CD4-positive, alpha-beta T cell (primary cell): ENCODE data around the gene FAM50A. TPM values are rescaled to one million over a fixed set of nuclear protein-coding genes. Genes with fewer than 3 reads are reported as not detected.
"Not testable (repeated sequence)": the region's sequence is repeated elsewhere in the genome, so short reads cannot be mapped to it uniquely, and the experiment has no call there.

ENCODE experiments used
- ATAC-seq: fragments of 200-7000 bp; cut with Tn5 transposase; one replicate; pipeline ENCODE4 v1.10.0; 2022; ENCODE audit warnings: mild to moderate bottlenecking; ENCODE audit not compliant: poor library complexity
- CTCF ChIA-PET: fragments of 350-600 bp; sonication (Branson Sonifier 250); formaldehyde crosslinking; loops from one replicate; lab custom pipeline; 2021; ENCODE audit warnings: antibody characterized with exemption, inconsistent platforms; lab: Charles Lee
- POLR2A ChIA-PET: fragments of 350-600 bp; sonication (Branson Sonifier 250); formaldehyde crosslinking; loops from one replicate; lab custom pipeline; 2021; ENCODE audit warnings: antibody characterized with exemption, inconsistent platforms; lab: Charles Lee
- DNase-seq, 14 experiments: peaks; one replicate each; pipeline ENCODE4 v3.0.0-alpha.2; 2013 to 2020; ENCODE audit warnings: mixed read lengths in 2 of 14
- H3K27ac ChIP-seq, 2 donors: one replicate each; pipeline versions ENCODE4 v1.5.1 to v1.7.0; 2013; ENCODE audit warnings: low read length in 2 of 2, low read depth in 1 of 2, mild to moderate bottlenecking in 1 of 2
- H3K27me3 ChIP-seq, 2 experiments: 1 replicate in 1 of 2; 2 replicates in 1 of 2; pipeline versions ENCODE4 v1.6.1 to v1.7.0; 2013; ENCODE audit warnings: low read length in 2 of 2, control low read depth in 1 of 2, mild to moderate bottlenecking in 1 of 2, moderate library complexity in 1 of 2; ENCODE audit not compliant: insufficient read depth in 2 of 2, control insufficient read depth in 1 of 2
- H3K36me3 ChIP-seq: one replicate; pipeline ENCODE4 v1.6.1; 2013; ENCODE audit warnings: low read length, control low read depth; ENCODE audit not compliant: insufficient read depth
- H3K4me1 ChIP-seq: one replicate; pipeline ENCODE4 v1.6.1; 2013; ENCODE audit warnings: low read length, control low read depth; ENCODE audit not compliant: insufficient read depth
- H3K4me3 ChIP-seq: one replicate; pipeline ENCODE4 v1.5.1; 2013; ENCODE audit warnings: mild to moderate bottlenecking, low read length, moderate library complexity
- H3K9me3 ChIP-seq, 2 experiments: 1 replicate in 1 of 2; 2 replicates in 1 of 2; pipeline versions ENCODE4 v1.6.1 to v1.7.0; 2013; ENCODE audit warnings: low read length in 2 of 2, mild to moderate bottlenecking in 2 of 2, control low read depth in 1 of 2, moderate library complexity in 1 of 2; ENCODE audit not compliant: control insufficient read depth in 1 of 2, insufficient read depth in 1 of 2
- H3K27ac Mint-ChIP-seq: one replicate; pipeline ENCODE4 v1.8.0; 2020; ENCODE audit warnings: mixed read lengths
- H3K27me3 Mint-ChIP-seq: one replicate; pipeline ENCODE4 v1.8.0; 2021; ENCODE audit warnings: mixed read lengths
- H3K36me3 Mint-ChIP-seq: one replicate; pipeline ENCODE4 v1.8.0; 2021; ENCODE audit warnings: low read depth, mixed read lengths
- H3K4me1 Mint-ChIP-seq: one replicate; pipeline ENCODE4 v1.8.0; 2021; ENCODE audit warnings: low read depth, mixed read lengths
- H3K4me3 Mint-ChIP-seq: one replicate; pipeline ENCODE4 v1.8.0; 2020; ENCODE audit warnings: mild to moderate bottlenecking, mixed read lengths
- H3K9me3 Mint-ChIP-seq: one replicate; pipeline ENCODE4 v1.8.0; 2020; ENCODE audit warnings: mixed read lengths
- CTCF ChIP-seq: fragments of 200-600 bp; IDR thresholded peaks from one replicate; pipeline ENCODE4 v1.8.0; 2022; ENCODE audit warnings: antibody characterized with exemption, mild to moderate bottlenecking
- intact Hi-C, 2 experiments: fragments of 100-400 bp; cut with DNase I in 1 of 2; cut with micrococcal nuclease in 1 of 2; formaldehyde crosslinking; loops; one replicate each; pipeline versions ENCODE4 v1.15.1 to v1.9.0; 2023 to 2025; cut with DNase I, micrococcal nuclease
- polyA plus RNA-seq, 2 donors: library from polyadenylated mRNA; unstranded; fragments of 120-200 nt; gene quantifications; one replicate each; pipeline ENCODE4 v1.2.1, GENCODE V29; 2013
- total RNA-seq, 174 experiments: library from RNA in 2 of 174; stranded (reverse) in 2 of 174; gene quantifications; one replicate each; pipeline ENCODE4 v1.2.3 and lab custom pipeline; 2021 to 2026

FAM50A gene
- total RNA-seq (10 to 100 TPM; 42.3 to 49.4 TPM), total RNA-seq (lab: John Stamatoyannopoulos, UW) (11.9 to 72.1 (median 50.3) reads per million in 172 experiments)
- 51.5 TPM for polyA plus RNA-seq (2013, experiment 1 of 2)
- 72.3 TPM for polyA plus RNA-seq (2013, experiment 2 of 2)

GRCh38 chrX:154443992-154444754 lies at the start of gene FAM50A:
TSS of gene FAM50A (plus strand) at chrX:154444141. CDS start at chrX:154444236, 95 bp downstream.
- H3K4me1 Mint-ChIP-seq = peaks cover 8% of the 10 kb centered on the region

GRCh38 chrX:154396363-154396762 lies 47.6 kb upstream of the FAM50A start:
- H3K9me3 ChIP-seq, H3K27me3 ChIP-seq, DNase-seq, ATAC-seq, H3K9me3 Mint-ChIP-seq, H3K27ac ChIP-seq, H3K4me3 ChIP-seq, H3K27me3 Mint-ChIP-seq: not testable (repeated sequence)
- CTCF ChIA-PET = interaction anchor here (1.6 kb wide), 1 partner anchor 94 kb away, joined by 3 read pairs; the partner anchor contains the start of gene SLC10A3
- Histone ChIP-seq H3K36me3 (peaks cover 23% of the 10 kb centered on the region), H3K4me1 (peaks cover 27% of the 10 kb centered on the region)
- Mint-ChIP-seq H3K4me1 (peaks cover 22% of the 10 kb centered on the region), H3K4me3 (peak overlapping the region; percentile 98), H3K27ac (peak overlapping the region; percentile 99), H3K36me3 (peaks cover 34% of the 10 kb centered on the region)
- intact Hi-C loops = loop anchor here in 1 of 2 experiments (5.0 kb wide), 1 partner anchor 136 kb away; no protein-coding TSS in a partner anchor
- POLR2A ChIA-PET = interaction anchor here (1.8 kb wide), 1 partner anchor 32 kb away, joined by 8 read pairs; the partner anchor contains the start of gene ATP6AP1

More at GRCh38 chrX:154443992-154444754, at the start of gene FAM50A:
- H3K4me3 Mint-ChIP-seq = peak within 1 kb of the TSS; percentile 86
- no peak for TF ChIP-seq CTCF
- CTCF ChIA-PET = no interaction called here
- peaks cover 26% of the 10 kb centered on the region for H3K36me3 Mint-ChIP-seq
- H3K27ac Mint-ChIP-seq = peak within 1 kb of the TSS; percentile 88
- Histone ChIP-seq H3K27me3 (no peaks in the 10 kb centered on the region), H3K9me3 (no peaks in the 10 kb centered on the region), H3K27ac (peak within 1 kb of the TSS; percentile 69), H3K4me3 (peak within 1 kb of the TSS; percentile 52), H3K36me3 (peaks cover 37% of the 10 kb centered on the region), H3K4me1 (peaks cover 61% of the 10 kb centered on the region)
- intact Hi-C loops = no loop called here
- POLR2A ChIA-PET = interaction anchor here (0.6 to 1.9 kb wide), 7 partner anchors 15 to 517 kb away, joined by 3 to 6 read pairs (median 3); partner anchors contain the start of genes ATP6AP1 and RPL10
- ATAC-seq (peak; percentile 80), DNase-seq (peak; percentile 19 to 89 (median 60))
- H3K27me3 Mint-ChIP-seq = no peaks in the 10 kb centered on the region
- H3K9me3 Mint-ChIP-seq = no peaks in the 10 kb centered on the region

GRCh38 chrX:154396973-154397887 lies 46.7 kb upstream of the FAM50A start:
- DNase-seq = peak in 8 of 14 experiments; percentile 29 to 76 (median 46)
- ChIA-PET CTCF (interaction anchor here (1.6 to 3.2 kb wide), 2 partner anchors 14 to 93 kb away, joined by 3 to 15 read pairs; partner anchors contain the start of genes SLC10A3 and TAFAZZIN), POLR2A (interaction anchor here (0.6 to 3.9 kb wide), 30 partner anchors 12 to 603 kb away, joined by 3 to 40 read pairs (median 4); partner anchors contain the start of genes ATP6AP1, DKC1, DNASE1L1 and EMD)
- peak overlapping the region; percentile 99 for H3K27ac Mint-ChIP-seq
- H3K36me3 ChIP-seq = peaks cover 24% of the 10 kb centered on the region
- H3K9me3 ChIP-seq = no peaks in the 10 kb centered on the region
- H3K27me3 ChIP-seq = no peaks in the 10 kb centered on the region
- H3K4me3 Mint-ChIP-seq = peak overlapping the region; percentile 98
- ATAC-seq = peak; percentile 7
- peaks cover 27% of the 10 kb centered on the region for H3K4me1 ChIP-seq
- TF ChIP-seq CTCF = no peak
- H3K4me3 ChIP-seq = peak overlapping the region; percentile 72
- no peaks in the 10 kb centered on the region for H3K27me3 Mint-ChIP-seq
- peaks cover 22% of the 10 kb centered on the region for H3K4me1 Mint-ChIP-seq
- peak overlapping the region; percentile 88 to 99 for H3K27ac ChIP-seq
- H3K36me3 Mint-ChIP-seq = peaks cover 41% of the 10 kb centered on the region
- intact Hi-C loops = loop anchor here in 1 of 2 experiments (5.0 kb wide), 1 partner anchor 135 kb away; no protein-coding TSS in a partner anchor
- H3K9me3 Mint-ChIP-seq = no peaks in the 10 kb centered on the region
